Umbilical cord (tissue), 2 donors: Measurements from ENCODE around the gene BACH2. TPM values are rescaled to one million over a fixed set of nuclear protein-coding genes. Genes with fewer than 3 reads are reported as not detected.
A peak's percentile ranks its signal among the peaks of the same experiment; 100 is the strongest.
"Not testable (repeated sequence)": the region's sequence is repeated elsewhere in the genome, so short reads cannot be mapped to it uniquely, and the experiment has no call there.

Experiments used
- DNase-seq: peaks from one replicate; pipeline ENCODE4 v3.0.0-alpha.2; 2015; ENCODE audit warnings: low spot score
- total RNA-seq: library from RNA; depleted of rRNA; stranded (reverse); fragments of >200 nt; gene quantifications from one replicate; pipeline ENCODE4 v1.2.3, GENCODE V29; 2014; ENCODE audit warnings: low replicate concordance; ENCODE audit not compliant: insufficient read depth

BACH2 gene
- total RNA-seq, 1 donor from 2014 or later: 7.9 TPM

DNA sequence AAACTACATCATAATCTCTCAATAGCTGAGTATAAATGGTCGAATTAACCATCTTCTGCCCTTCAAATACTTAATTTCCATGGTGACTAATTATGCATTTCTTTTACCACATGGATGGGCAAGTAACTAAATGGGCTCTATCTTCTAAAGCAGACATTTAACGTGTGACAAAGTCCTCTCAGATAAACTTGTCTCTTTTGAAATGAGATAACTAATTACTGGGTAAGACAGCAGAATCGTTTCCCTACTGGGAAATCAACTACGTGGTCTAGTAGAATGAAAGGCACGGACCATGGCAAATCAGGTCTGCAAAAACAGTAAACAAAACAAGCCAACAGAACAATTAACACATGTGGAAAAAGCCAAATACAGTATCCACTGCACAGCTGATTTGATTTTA, 137.7 kb downstream of the BACH2 start:
- no peak for DNase-seq

DNA sequence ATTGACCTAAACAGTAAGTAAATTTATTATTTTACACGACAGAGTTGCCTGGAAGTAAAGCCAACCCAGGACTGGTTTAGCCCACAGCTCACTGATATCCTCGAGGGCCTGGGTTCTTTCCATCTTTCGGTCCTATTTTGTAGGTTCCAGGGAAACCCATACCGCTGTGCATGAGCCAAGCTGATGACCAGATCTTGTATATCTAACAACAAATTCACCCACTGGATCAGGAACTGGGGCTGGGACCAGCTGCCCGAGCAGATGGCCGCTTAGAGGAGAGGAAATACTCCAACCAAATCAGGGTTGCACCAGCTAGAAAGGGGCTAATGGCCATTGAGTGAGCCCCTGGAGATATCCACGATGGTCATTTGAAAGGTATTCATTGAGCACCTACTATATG, 139.2 kb downstream of the BACH2 start:
- DNase-seq: no peak

DNA sequence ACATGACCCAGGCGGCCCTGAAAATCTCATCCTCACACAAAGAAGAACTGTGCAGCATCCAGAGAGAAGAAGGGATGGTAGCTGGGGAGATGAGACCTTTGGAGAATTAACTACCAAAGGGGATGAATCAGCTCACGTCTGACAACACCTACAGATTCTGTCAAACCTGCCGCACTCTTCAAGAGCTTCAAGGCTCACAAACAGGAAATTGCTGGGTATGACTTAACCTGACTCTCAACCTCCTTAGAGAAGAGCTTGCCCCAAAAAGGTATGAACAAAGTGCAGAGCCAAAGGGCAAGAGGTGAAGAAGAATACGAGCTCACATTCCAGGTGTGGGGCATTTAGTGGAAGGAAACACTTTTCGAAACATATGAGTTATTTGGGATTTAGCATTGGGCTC, 139.8 kb downstream of the BACH2 start:
- no peak for DNase-seq

DNA sequence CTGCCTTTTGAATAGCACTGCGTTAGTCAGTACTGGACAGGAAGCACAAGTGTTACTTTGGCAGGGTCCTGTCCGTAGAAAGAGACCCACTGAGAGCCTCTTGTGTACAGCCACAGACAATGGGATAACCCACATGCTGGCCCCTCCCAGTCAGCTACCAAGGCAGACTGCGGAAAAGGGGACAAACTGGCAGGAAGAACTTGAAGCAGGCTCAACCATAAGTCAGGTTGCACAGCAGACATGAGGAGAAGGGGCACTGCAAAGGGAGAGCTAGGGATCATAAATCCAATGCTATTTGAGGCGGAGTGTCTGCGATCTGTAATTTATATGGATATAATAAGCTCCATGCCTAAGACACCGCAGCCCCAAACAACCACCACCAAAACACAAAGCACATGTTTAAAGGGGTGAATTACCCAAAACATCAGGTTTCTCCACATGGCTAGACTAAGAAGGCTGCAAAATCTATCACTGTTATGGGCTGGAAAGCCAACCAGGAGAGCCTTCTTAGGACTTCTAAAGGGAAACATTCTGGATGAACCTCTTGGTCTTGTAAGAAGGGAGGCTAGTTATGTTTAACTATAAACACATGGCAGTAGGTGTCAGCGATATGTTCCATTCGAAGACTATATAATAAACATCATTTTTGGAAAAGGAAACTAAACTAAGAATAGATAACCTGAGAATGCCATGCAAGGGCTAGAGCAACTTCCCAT, 141.7 kb downstream of the BACH2 start:
- no peak for DNase-seq

DNA sequence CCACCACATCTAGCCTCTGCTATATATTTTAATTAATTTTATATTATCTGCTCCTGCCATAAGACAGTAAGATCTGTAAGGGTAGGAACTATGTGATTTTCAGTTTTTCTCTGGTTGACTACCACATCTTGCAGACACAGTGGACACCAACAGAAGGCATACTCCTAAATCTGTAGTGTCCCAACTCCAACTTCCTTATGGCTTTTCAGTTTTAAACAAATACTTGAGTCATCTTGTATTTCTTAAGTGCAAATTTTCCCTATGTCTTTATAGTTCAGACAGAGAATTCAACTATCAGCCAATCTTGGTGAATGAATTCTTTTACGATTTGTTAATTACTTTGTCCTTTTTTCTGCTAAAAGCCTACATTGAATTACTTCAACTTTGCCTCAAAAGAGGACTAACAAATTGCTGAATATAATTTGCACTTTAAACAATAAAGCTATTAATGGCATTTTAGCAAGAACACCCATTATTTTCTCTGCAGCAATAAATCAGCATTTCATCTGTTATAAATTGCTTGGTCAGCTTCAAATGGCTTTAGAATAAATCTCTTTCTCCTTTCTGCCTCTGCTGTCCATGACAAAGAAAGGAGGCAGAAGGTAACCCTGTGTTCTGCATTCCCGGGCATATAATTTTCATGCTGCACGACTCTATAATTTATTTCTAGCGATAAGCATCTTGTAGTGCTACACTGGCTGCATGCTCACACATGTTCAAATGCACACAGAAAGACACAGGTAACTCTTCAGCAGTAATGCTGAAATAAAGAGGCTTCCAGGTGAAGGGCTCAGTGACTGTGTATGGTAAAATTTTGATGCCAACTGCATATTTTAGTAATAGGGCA, 144.8 kb downstream of the BACH2 start:
- no peak for DNase-seq

DNA sequence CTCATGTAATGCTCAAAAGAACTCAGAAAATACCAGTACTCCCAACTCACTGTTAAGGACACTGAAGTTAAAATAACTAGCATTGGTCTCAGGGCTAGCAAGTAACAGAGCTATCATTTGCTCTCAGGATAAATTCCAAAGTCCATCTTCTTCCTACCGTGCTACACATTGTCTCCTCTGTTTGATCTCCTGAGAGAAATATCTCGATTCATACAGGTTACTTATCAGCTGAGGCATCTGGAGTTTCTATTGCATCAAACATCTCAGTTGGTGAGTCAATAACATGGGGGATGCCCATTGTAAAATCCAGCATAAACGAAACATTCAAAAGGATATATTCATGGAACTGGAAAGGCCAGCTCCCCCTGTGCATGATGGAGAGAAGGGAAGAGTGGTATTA, 147.4 kb downstream of the BACH2 start:
- DNase-seq: no peak

DNA sequence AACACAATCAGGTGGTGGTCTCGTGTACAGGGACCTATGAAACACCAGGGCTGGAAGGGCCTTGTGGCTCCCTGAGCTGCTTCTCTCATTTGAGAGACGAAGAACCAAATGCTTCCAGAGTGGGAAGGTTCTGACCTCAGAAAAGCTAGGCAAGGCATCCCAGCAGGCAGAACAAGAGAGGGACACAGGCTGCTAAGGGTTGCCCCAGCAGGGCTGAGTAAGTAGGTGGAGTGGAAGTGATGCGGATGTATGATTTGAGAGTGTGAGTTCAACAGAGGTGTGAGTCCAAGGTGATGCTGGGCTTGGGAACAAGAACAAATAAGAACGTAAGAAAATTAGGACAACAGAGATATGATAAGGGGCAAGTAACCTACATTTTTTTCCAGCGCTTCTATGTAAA, 147.8 kb downstream of the BACH2 start:
- DNase-seq: no peak

DNA sequence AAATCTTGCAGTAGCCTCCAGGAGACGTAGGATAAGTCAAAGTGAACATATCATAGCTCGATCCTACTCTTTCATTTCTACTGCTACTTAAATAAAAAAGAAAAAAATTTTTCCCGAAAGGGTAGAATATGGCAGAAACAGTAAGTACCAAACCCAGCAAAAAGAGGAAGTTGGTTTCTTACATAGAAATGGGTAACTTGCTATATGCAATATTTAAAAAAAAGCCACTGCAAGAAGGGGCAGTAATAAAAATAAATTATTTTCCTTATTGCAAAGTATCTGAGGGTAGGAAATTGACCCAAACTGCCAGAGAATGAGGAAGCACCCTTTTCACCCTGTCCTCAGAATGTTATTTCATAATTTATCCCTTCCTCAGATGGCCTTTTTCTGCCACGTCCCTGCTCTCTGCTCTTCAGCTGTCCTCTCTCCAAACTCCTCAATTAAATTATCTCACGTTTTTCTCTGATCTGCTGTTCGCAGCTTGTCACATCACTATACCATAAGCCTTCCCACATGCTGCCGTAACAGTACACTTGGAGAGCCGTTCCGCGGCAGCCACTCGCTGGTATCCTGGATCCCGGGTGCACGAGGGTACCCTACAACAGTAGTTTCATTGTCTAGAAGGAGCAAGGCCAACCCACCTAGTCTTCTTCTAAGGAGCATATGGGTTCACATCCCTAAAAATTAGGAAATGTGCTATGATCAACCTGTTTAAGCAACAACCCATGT, 149.6 kb downstream of the BACH2 start:
- DNase-seq: no peak

DNA sequence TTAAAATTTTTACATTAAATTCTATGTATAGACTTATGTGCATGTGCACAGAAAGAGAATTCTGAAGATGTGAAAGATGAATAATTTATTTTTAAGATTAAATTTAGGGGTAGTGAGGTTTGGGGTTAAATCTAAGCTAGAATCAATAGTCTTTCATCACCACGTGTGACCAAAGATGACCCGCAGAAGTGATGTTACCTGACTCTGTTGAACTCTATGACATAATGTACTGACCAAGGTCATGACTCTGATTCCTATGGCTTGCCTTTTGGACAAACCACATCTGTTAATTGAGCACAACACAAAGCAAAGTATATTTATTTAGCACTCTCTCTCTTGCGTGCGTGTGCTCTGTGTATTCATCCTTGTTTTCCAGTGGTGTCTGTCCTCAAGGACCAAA, 150.6 kb downstream of the BACH2 start:
- DNase-seq: no peak

DNA sequence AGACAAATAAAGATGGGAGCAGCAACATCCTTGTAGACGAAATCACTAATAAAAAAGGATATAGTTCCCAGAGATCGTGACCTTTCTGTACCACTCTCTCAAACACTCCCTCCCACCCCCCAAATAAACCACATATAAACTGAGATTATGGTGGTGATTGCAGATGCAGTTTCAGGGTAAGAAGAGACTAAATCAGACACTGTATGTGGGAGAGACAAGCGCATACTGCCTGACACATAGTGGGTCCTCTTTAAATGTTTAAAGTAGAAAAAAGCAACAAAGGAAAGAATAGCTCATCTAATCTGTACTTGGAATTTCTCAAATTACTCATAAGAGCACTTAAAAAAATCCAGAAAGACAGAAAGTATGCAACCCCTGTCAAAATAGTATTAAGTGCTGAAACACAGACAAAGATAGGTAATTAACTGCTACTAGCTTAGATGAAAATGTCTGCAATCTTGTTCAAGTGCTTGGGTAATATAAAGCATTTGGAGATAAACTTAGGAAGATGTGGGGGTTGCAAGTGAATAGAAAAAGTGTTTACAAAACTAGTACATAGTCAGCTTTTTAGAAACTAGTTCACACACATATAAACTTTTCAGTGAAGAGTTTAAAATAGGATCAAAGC, 151.6 kb downstream of the BACH2 start:
- DNase-seq: peak; percentile 70

DNA sequence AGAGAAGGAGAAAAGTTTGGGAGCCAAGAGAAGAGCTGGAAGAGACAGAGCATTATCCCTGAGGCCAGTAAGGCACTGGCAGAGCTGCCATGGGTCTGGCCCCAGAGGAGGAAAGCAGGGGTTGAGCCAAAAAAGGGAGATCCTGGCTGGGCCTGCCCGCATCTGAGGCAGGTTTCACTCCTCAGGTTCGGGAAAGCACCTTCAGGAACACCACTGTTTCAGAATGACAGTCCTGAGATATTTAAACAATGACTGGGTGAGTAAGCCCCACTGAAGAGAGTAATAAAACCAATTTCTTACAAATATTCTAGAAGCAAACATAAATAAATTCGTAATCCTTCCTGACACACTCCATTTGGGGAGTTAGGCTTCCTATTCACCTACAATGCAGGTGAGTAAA, 152.2 kb downstream of the BACH2 start:
- no peak for DNase-seq

DNA sequence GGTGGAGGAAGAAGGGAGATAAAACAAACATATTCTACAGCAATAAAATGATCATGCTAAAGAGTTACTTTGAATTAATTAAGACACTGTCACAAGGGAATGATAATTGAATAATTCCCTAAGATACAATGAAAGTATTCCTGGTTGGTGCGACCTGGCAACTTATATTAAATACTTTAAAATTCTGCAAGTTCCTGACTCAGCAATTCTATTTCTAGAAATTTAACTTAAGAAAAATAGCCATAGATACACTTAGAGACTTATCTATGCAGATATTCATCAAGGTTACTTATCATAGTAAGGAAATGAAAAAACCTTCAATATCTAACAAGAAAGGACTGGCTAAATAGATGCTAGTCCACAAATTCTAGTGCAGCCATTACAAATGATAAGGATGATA, 156.0 kb downstream of the BACH2 start:
- no peak for DNase-seq

DNA sequence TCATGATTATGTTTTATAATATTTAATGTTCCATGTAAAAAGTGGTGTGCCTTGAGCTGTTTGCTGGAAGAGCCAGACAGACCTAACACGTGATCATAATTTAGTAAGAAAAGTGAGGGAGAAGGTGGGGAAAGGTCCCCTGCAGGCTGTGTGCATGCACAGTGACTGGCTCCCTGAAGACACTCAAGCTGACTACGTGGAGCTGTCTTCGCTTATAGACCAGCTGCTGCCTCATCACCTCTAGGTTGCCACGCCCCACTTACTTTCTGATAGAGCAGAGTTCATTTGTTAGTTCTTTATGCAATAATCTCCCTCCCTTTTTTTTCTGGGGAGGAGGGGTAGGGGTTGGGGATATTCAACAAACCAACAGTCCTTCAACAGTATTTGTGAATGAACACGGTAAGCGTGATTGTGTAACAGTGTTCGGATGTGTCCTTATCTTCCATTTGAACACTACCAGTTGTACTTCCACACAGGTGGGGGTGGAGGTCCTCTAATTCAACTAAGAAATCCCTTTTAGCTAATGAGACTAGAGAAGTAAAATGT, 157.3 kb downstream of the BACH2 start:
- no peak for DNase-seq

DNA sequence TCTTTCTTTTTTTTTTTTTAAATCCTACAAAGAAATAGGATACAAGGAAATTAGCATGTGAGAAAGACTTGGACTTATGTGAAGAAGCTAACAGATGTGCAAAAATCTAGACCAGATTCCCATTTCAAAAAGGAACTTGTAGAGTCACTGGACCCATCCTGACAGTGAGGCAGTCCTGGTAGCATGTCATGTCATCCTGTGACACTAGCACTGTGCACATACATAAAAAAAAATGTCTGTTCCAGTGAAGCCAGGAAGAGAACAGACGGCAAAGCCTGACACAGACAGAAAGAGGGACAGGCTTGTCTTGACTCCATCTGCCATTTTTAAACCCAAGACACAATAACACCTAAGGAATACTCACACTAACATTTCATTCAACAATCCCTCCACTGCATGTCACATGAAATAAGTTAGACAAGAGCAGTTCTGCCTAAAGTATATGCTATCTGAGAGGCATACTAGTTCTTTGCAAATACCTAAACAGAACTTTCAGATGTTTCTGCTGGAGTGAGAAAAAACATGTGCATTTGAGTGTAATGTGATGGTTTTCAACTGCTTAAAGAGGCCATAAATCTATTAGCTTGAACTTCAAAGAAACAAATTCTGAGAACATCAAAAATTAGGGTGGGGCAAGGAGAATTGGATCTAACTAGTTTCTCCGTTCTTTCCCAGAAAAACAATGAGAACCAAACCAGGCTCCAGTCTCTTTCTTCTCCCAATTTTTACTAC, 159.6 kb downstream of the BACH2 start:
- no peak for DNase-seq

DNA sequence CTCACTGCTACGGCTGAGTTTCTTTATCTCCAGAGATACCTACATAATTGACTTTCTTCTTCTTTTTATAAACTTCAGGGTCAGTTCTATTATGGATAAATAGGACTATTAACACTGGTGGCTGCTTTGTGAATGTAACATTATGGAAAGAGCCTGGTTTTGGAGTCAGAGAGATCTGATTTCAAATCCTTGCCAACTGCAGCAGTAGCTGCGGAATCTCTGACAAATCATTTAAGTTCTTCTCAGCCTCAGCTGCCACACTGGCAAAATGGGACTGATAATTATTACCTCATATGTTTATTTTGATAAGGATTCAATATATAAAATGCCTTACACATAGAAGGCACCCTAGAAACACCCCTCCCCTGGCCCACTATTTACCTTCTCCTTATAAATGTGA, 160.5 kb downstream of the BACH2 start:
- DNase-seq: peak; percentile 40

DNA sequence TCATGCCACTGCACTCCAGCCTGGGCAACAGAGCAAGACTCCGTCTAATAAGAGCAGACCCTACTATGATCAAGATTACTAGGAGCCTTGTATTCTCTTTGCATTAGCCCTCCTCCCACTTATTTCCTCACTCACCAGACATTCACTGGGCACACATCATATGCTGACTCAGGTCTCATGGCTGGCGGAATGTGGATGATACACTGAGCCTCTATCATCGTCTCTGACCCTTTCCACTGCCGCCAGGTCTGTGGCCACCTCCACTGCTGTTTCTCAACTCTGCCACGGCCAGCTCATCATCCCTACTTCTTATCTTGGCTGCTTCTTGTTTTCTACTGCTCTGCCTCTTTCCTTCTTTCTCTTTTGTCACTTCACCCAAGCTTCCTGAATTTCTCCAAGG, 161.0 kb downstream of the BACH2 start:
- DNase-seq: peak; percentile 75

DNA sequence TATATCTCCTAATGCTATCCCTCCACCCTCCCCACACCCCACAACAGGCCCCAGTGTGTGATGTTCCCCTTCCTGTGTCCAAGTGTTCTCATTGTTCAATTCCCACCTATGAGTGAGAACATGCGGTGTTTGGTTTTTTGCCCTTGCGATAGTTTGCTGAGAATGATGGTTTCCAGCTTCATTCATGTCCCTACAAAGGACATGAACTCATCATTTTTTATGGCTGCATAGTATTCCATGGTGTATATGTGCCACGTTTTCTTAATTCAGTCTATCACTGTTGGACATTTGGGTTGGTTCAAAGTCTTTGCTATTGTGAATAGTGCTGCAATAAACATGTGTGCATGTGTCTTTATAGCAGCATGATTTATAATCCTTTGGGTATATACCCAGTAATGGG, 163.0 kb downstream of the BACH2 start:
- not testable (repeated sequence) for DNase-seq

DNA sequence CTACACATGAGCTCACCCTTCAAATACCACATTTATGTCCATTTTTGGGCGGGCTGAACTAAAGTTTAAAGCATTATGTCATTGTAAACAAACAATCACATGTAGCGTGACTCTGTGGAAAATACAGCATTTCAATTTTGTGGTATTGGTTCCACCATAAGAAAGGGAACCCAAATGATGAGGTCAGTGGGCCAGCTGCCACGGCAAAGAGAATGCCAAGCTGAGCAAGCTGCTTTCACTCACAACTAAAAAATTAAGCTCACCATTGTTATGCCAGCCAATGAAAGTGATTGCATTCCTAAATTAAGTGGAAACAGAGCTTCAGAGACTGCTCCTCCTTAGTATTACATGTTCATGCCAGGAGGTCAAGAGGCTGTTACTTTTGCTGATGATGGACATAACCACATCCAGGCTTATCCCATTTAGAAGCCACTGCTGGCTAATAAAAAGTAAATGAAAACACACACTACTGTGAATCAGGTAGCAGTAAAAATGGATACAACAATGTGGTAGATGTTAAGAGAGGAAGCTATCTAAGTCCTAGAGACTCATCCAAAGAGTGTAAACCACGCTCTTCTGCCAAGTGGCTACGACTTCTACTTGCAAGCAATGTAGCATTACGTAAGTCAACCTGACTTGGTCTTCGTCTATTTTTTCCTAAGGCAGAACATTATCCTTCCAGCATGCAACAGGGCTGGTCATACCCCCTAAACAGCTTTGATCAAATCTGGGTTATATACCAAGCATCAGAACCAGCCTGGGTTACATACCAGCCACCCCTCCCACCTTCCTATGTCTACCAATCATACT, 164.8 kb downstream of the BACH2 start:
- no peak for DNase-seq

DNA sequence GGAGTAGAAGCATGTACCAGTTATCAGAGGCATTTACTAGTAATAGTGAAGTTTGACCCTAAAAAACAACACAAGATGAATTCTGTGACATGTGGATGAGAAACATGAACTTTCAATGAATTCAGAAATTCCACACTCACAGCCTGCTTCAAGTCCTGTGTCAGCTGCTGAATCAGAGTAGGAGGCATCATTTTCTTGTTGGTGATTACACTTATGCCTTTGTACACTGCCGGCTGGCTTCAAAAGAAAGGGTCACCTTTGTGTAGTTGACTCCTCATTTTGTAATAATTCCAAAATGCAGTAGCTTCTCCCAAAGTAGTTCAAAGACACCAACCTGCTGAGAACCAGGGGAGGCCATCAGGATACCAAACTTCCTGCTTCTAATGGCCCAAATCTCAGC, 165.5 kb downstream of the BACH2 start:
- no peak for DNase-seq

DNA sequence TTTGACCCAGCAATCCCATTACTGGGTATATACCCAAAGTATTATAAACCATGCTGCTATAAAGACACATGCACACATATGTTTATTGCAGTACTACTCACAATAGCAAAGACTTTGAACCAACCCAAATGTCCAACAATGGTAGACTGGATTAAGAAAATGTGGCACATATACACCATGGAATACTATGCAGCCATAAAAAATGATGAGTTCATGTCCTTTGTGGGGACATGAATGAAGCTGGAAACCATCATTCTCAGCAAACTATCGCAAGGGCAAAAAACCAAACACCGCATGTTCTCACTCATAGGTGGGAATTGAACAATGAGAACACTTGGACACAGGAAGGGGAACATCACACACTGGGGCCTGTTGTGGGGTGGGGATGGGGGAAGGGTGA, 168.0 kb downstream of the BACH2 start:
- DNase-seq: not testable (repeated sequence)
